Mammary epithelial cell (primary cell): Measurements from ENCODE around the gene KCNQ1.

Source experiments
- CTCF ChIP-seq, 2 donors: IDR thresholded peaks in 1 of 2; conservative IDR thresholded peaks in 1 of 2; 2 replicates each; pipeline ENCODE4 v1.5.1; 2011 to 2012; ENCODE audit warnings: inconsistent platforms in 2 of 2, low read length in 2 of 2, mild to moderate bottlenecking in 2 of 2, control low read depth in 1 of 2, low read depth in 1 of 2; ENCODE audit not compliant: insufficient read depth in 1 of 2; ENCODE audit errors: extremely low read depth in 1 of 2
- EZH2 ChIP-seq: IDR thresholded peaks from 2 replicates; pipeline ENCODE4 v1.6.1; 2012; ENCODE audit warnings: low read length, inconsistent platforms, borderline replicate concordance

- TF ChIP-seq CTCF (conservative IDR thresholded peaks at IDR 0.05 in 1 of 2, IDR thresholded peaks at IDR 0.05 in 1 of 2; ENCODE audit: extremely low read depth in 1 of 2, insufficient read depth in 1 of 2, low read depth in 1 of 2, low read length in 2 of 2) (no peak), EZH2 (no peak)
These were observed 264.6 kb downstream of the KCNQ1 start for GRCh38 chr11:2709429-2709828.
